Endothelial cell (in vitro differentiated cells): Measurements from ENCODE around the gene BABAM2. TPM values are rescaled to one million over a fixed set of nuclear protein-coding genes. Genes with fewer than 3 reads are reported as not detected.

Source experiments
- DNase-seq: peaks from one replicate; pipeline ENCODE4 v3.0.0; 2021; ENCODE audit warnings: low spot score
- H3K27ac Mint-ChIP-seq: one replicate; pipeline ENCODE4 v1.8.0; 2021; ENCODE audit warnings: mixed read lengths, inconsistent platforms; ENCODE audit not compliant: unreplicated experiment
- H3K27me3 Mint-ChIP-seq: one replicate; pipeline ENCODE4 v1.8.0; 2021; ENCODE audit warnings: mild to moderate bottlenecking, moderate library complexity, mixed read lengths, inconsistent platforms; ENCODE audit not compliant: unreplicated experiment
- H3K36me3 Mint-ChIP-seq: one replicate; pipeline ENCODE4 v1.8.0; 2021; ENCODE audit warnings: mild to moderate bottlenecking, low read depth, mixed read lengths, inconsistent platforms; ENCODE audit not compliant: unreplicated experiment
- H3K4me1 Mint-ChIP-seq: one replicate; pipeline ENCODE4 v1.8.0; 2021; ENCODE audit warnings: mild to moderate bottlenecking, mixed read lengths, inconsistent platforms; ENCODE audit not compliant: unreplicated experiment
- H3K4me3 Mint-ChIP-seq: one replicate; pipeline ENCODE4 v1.8.0; 2021; ENCODE audit warnings: mild to moderate bottlenecking, mixed read lengths, inconsistent platforms; ENCODE audit not compliant: unreplicated experiment
- H3K9me3 Mint-ChIP-seq: one replicate; pipeline ENCODE4 v1.8.0; 2021; ENCODE audit warnings: mixed read lengths, inconsistent platforms; ENCODE audit not compliant: unreplicated experiment
- CTCF ChIP-seq: fragments of 200-600 bp; sonication (generic); IDR thresholded peaks from one replicate; pipeline ENCODE4 v1.5.0; 2021; ENCODE audit warnings: antibody characterized with exemption; ENCODE audit not compliant: unreplicated experiment
- total RNA-seq: library from RNA; stranded (reverse); fragmentation: NEBNext Ultra II Directional; extraction: Animal tissue kit (Norgen Biotek cat#: 25700); gene quantifications from one replicate; pipeline ENCODE4 v1.2.1, GENCODE V29; 2021; ENCODE audit not compliant: unreplicated experiment

The BABAM2 gene
- total RNA-seq, 1 donor from 2014 or later: 40.2 TPM

DNA sequence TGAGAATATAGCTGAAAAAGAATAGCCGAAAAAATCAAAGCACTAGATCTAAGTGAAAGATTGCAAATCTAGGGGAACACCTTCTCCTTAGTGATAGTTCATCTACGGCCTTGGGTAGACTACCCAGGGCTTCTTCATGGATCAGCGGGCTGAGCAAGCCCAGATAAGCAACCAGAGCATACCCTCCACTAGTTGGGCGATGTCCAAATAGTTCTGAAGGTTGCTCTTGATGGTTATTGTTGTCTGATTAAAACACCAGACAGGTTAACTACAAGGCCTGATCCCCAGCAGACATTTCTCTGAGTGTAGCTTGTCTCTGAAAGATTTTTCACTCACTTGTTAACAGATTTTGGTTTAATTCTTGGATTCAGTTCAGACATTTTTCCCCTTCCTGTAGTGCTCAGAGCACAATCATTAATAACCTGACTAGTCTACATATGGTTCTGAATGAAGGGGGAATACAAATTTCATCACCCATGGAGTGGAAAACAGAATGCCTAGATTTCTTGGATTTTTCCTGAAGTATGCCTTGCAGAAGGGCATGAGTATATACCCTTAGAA lies 99.6 kb downstream of the BABAM2 start:
- Mint-ChIP-seq H3K27me3 (no peaks in the 10 kb centered on the region), H3K9me3 (no peaks in the 10 kb centered on the region), H3K4me1 (peaks cover 4% of the 10 kb centered on the region), H3K4me3 (no peak overlapping the region), H3K27ac (no peak overlapping the region), H3K36me3 (no peaks in the 10 kb centered on the region)
- no peak for TF ChIP-seq CTCF
- DNase-seq: no peak

DNA sequence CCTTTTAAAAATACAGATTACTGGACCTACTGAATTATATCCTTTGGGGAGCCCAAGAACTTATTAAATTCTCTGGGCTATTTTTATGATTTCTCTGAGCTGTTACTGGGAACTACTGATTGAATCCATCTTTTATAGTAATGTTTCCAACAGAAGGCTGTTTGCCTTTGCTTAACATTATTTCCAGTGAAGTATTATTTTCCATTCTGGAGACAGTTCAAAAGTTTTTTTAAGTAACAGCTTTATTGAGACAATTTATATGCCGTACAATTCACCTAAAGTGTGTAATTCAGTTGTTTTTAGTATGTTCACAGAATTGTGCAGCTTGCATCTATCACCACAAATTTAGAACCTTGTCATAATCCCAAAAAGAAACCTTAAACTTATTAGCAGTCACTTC lies 100.6 kb downstream of the BABAM2 start:
- TF ChIP-seq CTCF: no peak
- peaks cover 4% of the 10 kb centered on the region for H3K36me3 Mint-ChIP-seq
- DNase-seq: no peak
- no peaks in the 10 kb centered on the region for H3K9me3 Mint-ChIP-seq
- H3K27me3 Mint-ChIP-seq: no peaks in the 10 kb centered on the region
- no peak overlapping the region for H3K4me3 Mint-ChIP-seq
- H3K4me1 Mint-ChIP-seq: peaks cover 4% of the 10 kb centered on the region
- no peak overlapping the region for H3K27ac Mint-ChIP-seq

GRCh38 chr2:27992787-27993401 lies 102.4 kb downstream of the BABAM2 start:
- TF ChIP-seq CTCF: no peak
- DNase-seq: no peak
- H3K4me3 Mint-ChIP-seq: no peak overlapping the region
- no peaks in the 10 kb centered on the region for H3K9me3 Mint-ChIP-seq
- peaks cover 4% of the 10 kb centered on the region for H3K4me1 Mint-ChIP-seq
- peaks cover 6% of the 10 kb centered on the region for H3K36me3 Mint-ChIP-seq
- no peaks in the 10 kb centered on the region for H3K27me3 Mint-ChIP-seq
- no peak overlapping the region for H3K27ac Mint-ChIP-seq

DNA sequence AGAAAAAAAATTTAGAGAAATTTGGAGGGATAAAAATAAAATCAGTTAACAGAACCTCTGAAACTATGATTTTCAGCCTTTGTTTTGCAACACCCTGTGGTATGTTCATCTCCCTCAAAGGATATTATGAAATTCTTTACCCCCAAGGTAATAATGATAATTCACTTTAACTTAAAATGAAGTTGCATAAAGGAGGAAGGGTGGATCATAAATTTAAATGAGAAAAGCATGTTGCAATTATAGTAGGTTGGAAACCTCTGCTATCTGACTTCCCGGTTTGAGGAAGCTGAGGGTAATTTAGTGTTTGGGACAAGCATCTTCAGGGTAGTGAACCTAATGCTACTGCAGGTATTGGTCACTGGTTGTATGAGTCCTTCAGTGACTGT lies 102.9 kb downstream of the BABAM2 start:
- no peak for DNase-seq
- no peaks in the 10 kb centered on the region for H3K27me3 Mint-ChIP-seq
- H3K36me3 Mint-ChIP-seq: peaks cover 6% of the 10 kb centered on the region
- H3K4me3 Mint-ChIP-seq: no peak overlapping the region
- TF ChIP-seq CTCF: no peak
- no peaks in the 10 kb centered on the region for H3K9me3 Mint-ChIP-seq
- H3K4me1 Mint-ChIP-seq: peaks cover 4% of the 10 kb centered on the region
- H3K27ac Mint-ChIP-seq: no peak overlapping the region

DNA sequence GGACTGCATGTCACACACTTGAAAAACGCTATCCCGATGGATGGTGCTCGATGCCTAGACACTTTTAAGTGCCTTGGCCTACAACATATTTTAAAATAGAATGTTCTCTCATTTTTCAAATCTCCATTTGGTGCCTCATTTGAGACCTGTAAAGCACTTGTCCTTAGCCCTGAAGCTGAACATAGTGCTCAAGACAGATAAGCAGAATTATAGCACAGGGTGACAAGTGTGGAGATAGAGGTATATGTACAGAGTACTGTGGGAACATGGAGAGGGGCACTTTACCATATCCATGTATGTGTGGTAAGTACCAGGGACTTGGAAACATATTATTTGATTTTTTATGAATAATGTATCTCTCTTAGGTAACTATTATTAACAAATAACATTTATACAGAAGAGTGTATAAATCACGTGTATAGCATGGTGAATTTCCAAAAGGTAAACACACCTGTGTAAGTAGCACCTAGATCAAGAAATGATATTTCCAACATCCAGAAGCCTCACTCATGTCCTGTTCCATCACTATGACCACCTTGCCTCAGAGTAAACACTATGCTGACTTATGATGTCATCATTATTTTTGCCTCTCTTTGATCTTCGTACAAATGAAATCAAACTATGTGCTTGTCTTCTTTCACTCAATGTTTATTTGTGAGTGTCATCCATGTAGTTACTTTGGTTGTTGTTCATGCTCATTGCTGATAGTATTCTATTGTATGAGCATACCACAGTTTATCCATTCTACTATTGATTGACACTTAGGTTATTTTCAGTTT lies 103.6 kb downstream of the BABAM2 start:
- DNase-seq: no peak
- Mint-ChIP-seq H3K9me3 (no peaks in the 10 kb centered on the region), H3K27me3 (no peaks in the 10 kb centered on the region), H3K4me3 (no peak overlapping the region), H3K4me1 (peaks cover 2% of the 10 kb centered on the region), H3K36me3 (peaks cover 6% of the 10 kb centered on the region), H3K27ac (no peak overlapping the region)
- TF ChIP-seq CTCF: no peak
